Activated naive CD4-positive, alpha-beta T cell treated with anti-CD3 and anti-CD28 coated beads, Interleukin-2, amount 50 U/mL, for 16 hours (primary cell): ENCODE data around the gene RIPOR3.

ENCODE experiments used
- DNase-seq: peaks from one replicate; pipeline ENCODE4 v3.0.0-alpha.2; 2020

RIPOR3 gene, protein sequence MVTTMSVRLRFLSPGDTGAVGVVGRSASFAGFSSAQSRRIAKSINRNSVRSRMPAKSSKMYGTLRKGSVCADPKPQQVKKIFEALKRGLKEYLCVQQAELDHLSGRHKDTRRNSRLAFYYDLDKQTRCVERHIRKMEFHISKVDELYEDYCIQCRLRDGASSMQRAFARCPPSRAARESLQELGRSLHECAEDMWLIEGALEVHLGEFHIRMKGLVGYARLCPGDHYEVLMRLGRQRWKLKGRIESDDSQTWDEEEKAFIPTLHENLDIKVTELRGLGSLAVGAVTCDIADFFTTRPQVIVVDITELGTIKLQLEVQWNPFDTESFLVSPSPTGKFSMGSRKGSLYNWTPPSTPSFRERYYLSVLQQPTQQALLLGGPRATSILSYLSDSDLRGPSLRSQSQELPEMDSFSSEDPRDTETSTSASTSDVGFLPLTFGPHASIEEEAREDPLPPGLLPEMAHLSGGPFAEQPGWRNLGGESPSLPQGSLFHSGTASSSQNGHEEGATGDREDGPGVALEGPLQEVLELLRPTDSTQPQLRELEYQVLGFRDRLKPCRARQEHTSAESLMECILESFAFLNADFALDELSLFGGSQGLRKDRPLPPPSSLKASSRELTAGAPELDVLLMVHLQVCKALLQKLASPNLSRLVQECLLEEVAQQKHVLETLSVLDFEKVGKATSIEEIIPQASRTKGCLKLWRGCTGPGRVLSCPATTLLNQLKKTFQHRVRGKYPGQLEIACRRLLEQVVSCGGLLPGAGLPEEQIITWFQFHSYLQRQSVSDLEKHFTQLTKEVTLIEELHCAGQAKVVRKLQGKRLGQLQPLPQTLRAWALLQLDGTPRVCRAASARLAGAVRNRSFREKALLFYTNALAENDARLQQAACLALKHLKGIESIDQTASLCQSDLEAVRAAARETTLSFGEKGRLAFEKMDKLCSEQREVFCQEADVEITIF

GRCh38 chr20:50690650-50691572, at the start of gene RIPOR3:
Gene RIPOR3, minus strand, starts transcription at chr20:50691542. Its CDS starts 414 bp downstream, at chr20:50691128.
- no peak for DNase-seq

GRCh38 chr20:50737352-50737751, 46.0 kb upstream of the RIPOR3 start:
- DNase-seq = no peak

GRCh38 chr20:50735813-50736212, 44.5 kb upstream of the RIPOR3 start:
- DNase-seq = no peak

DNA sequence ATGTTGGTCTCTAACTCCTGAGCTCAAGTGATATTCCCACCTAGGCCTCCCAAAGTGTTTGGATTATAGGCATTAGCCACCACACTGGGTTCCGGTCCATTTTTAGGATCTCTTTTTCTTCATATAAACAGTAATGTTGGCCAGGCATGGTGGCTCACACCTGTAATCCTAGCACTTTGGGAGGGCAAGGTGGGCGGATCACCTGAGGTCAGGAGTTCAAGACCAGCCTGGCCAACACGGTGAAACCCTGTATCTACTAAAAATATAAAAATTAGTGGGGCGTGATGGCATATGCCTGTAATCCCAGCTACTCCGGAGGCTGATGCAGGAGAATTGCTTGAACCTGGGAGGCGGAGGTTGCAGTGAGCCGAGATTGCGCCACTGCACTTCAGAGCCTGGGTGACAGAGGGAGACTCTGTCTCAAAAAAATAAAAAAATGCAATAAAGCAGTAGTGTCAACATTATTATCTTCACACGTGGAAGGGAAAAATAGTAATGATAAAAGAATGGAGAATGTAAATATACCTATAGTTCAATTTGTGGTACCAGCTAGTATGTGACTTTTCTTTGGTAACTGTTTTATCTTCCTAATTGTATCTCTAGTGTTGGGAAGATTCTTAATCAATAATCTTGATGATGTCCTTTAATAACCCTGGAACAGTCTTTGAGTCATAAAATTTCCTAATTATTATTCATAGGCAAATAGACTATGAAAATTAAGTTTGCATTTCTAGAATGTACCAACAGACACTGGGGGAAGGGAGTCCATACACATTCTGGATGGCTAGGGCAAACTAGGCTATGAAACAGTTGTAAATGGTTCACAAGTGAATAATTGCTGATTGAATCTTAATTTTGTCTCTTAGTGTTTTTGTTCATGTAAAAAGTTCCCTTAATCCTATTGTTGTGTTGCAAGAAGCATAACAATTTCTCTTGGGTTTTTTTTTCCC, 43.7 kb upstream of the RIPOR3 start:
- no peak for DNase-seq

DNA sequence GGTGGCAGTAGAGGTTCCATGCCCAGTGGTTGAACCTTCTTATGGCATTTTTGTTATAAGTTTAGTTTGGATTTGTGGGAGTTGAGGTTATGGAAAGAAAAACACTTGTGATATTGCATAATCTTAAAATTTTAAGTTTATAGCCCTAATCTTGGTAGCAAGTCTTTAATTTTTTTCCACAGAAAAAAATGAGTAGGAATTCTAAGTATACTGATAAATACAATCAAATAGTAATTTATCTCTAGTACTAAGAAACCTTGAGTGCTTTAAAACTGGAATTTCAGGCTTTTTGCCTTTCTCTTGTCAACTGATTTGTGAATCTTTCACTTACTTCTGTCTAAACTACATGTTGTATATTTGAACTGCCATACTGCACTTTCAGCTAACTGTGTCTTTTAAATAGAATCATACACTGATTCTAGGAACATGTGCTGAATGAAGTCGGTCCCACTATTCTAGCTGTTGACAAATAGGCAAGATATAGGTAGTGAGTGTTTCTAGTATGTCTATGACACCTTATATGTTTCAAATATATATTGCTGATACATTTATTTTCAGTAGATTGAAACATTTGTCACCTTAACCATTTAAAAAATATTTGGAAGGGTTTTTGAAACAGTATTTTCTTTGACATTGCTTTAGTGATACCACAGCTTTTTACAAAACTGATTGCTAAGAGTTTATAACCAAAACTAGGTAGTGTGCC, 42.5 kb upstream of the RIPOR3 start:
- DNase-seq = no peak

- DNase-seq = no peak
Measured at GRCh38 chr20:50731930-50732690, 40.8 kb upstream of the RIPOR3 start.

- DNase-seq = peak; percentile 100
Measured at GRCh38 chr20:50731055-50731929, 40.0 kb upstream of the RIPOR3 start, which contains the start of gene PARD6B. Gene PARD6B, plus strand, starts transcription at chr20:50731580. Its CDS starts 207 bp downstream, at chr20:50731787.

- no peak for DNase-seq
Measured at GRCh38 chr20:50730765-50731054, 39.4 kb upstream of the RIPOR3 start.

DNA sequence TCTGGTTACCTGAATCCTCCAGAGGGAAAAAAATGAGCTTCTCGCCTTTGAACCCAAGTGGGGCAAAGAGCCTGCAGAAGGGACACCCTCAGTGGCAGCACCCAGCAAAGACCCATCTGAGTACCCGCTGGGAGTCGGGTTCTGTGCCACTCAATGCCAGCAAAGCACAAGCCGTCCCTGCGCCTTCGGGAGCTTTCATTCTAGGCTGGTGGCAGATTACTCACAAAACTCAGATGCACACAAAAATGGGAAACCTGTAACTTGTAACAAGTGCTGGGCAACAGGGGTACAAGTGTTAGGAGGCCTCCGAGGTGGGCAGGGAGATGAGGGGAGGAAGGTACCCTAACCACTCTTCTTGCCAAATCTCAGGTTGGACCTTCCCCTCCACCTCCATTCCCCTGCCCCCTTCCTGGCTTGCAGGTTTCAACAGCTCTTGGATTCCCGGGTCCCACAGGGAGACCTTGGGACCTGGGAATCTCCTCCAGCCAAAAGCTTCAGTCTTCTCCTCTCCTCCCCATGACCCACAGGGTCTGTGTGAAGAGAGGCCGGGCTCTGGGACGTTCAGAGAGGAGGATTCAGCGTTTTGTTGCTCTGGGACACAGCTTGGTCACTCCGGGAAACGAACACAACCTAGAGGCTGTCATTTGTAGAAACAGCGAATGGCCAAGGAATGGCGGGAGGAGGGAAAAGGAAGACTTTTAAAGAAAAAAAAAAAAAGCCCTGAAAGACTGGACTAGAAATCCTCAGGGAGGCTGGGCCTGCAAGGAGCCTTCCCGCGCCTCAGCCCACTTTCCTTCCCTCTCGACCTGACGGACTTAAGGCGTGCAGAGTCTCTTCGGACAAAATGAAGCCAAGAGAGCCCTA, 38.8 kb upstream of the RIPOR3 start:
- no peak for DNase-seq

- no peak for DNase-seq
Measured at GRCh38 chr20:50728981-50729874, 37.9 kb upstream of the RIPOR3 start.

- no peak for DNase-seq
Measured at GRCh38 chr20:50728486-50728980, 37.2 kb upstream of the RIPOR3 start.

DNA sequence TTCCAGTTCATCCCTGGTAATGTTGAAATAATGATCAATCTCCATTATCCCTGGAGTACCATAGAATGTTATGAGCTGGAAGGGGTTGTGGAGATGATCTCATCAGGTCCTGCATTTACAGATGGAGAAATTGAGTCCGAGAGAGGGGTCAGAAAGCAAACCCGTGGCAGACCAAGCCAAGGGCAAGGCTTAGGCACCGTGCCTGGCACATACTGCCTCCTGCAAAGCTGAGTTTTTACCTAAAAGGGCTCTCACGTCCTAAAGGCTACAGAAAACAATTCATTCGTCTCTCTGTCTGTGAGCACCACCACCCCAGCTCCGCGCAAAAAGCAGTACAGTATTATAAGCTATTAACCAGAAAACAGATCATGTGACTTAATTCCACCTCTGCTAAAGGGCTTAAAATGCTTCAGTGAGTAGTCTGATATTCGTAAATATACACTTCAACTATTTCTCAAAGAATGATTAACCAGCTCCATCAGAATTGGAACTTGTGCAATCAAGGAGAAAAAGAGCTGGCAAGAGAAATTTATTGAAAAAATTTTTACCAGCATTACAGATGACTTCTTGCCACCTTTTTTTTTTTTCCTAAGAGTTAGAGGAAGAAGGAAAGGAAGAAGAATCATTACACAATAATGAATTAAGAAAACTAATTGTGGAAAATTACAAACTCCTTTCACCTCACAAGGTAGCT, 36.6 kb upstream of the RIPOR3 start:
- no peak for DNase-seq

DNA sequence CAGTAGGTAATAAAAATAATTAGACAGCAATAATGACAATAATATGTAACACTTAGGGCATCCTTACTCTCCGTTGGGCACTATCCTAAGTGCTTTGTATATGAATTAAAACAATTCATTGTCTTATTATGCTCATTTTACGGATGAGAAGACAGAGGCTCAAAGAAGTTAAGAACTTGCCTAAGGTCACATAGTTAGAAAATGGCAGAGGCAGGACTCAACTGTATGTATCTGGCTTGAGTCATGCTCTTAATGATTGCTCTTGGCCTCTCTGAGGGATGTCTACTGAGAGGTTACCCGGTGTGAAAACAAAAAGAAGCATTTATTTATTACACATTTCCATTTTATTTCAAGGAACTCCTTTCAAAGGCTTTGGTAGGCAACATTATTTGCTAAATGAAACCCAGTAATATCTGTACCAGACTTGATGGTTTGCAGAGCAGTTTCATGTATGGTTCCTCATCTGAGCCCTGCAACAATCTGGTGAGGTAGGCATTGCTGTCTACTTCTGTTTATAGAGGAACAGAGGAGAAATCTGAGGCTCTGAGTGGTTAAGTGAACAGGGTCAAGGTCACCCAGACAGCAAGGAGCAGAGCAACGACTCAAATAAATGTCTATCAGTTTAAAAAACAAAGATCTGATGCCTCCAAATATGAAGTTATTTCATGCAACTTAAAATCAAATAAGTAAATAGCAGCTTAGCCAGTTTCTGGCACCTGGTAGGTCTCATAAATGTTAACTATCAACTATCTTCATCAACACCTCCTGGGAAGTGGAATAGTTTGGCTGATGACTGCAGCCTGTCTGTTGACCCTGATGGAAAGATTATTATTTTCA, 35.8 kb upstream of the RIPOR3 start:
- no peak for DNase-seq

- DNase-seq = no peak
Measured at GRCh38 chr20:50725724-50726005, 34.3 kb upstream of the RIPOR3 start.
